ENCODE data around the gene RAD51AP2. TPM values are rescaled to one million over a fixed set of nuclear protein-coding genes. Genes with fewer than 3 reads are reported as not detected.

RAD51AP2 gene
- total RNA-seq, 2 donors from 2014 or later = 4.2 TPM; not detected in 1

GRCh38 chr2:17471979-17472378, 46.3 kb downstream of the RAD51AP2 start:
- Histone ChIP-seq H3K27ac (no peak overlapping the region), H3K36me3 (no peaks in the 10 kb centered on the region), H3K4me1 (replicated peaks) (no peaks in the 10 kb centered on the region), H3K4me3 (no peak overlapping the region), H3K27me3 (replicated peaks; ENCODE audit: insufficient read depth) (no peaks in the 10 kb centered on the region), H3K9me3 (no peaks in the 10 kb centered on the region)
- TF ChIP-seq POLR2A (IDR thresholded peaks at IDR 0.05) (no peak), CTCF (IDR thresholded peaks at IDR 0.05) (no peak), POLR2AphosphoS5 (IDR thresholded peaks at IDR 0.05) (no peak)
- intact Hi-C loops (cut with DNase I) = no loop called here
- no peak for DNase-seq (ENCODE audit: low spot score)

- H3K36me3 ChIP-seq = no peaks in the 10 kb centered on the region
- H3K9me3 ChIP-seq = no peaks in the 10 kb centered on the region
- intact Hi-C loops (cut with DNase I) = no loop called here
- H3K4me3 ChIP-seq = no peak overlapping the region
- TF ChIP-seq POLR2A (IDR thresholded peaks at IDR 0.05) = no peak
- TF ChIP-seq CTCF (IDR thresholded peaks at IDR 0.05) = no peak
- TF ChIP-seq POLR2AphosphoS5 (IDR thresholded peaks at IDR 0.05) = no peak
- no peaks in the 10 kb centered on the region for H3K4me1 ChIP-seq (replicated peaks)
- H3K27me3 ChIP-seq (replicated peaks; ENCODE audit: insufficient read depth) = no peaks in the 10 kb centered on the region
- 80% methylated on average over 6 of the region's 6 CpGs for WGBS
- no peak for DNase-seq (ENCODE audit: low spot score)
- no peak overlapping the region for H3K27ac ChIP-seq
These were observed 47.2 kb downstream of the RAD51AP2 start for GRCh38 chr2:17470855-17471641.

- H3K36me3 ChIP-seq = no peaks in the 10 kb centered on the region
- no peak for DNase-seq (ENCODE audit: low spot score)
- intact Hi-C loops (cut with DNase I) = no loop called here
- no peaks in the 10 kb centered on the region for H3K27me3 ChIP-seq (replicated peaks; ENCODE audit: insufficient read depth)
- TF ChIP-seq POLR2AphosphoS5 (IDR thresholded peaks at IDR 0.05) (no peak), CTCF (IDR thresholded peaks at IDR 0.05) (no peak), POLR2A (IDR thresholded peaks at IDR 0.05) (no peak)
- no peak overlapping the region for H3K4me3 ChIP-seq
- 89% methylated on average over 1 of the region's 1 CpG for WGBS
- H3K4me1 ChIP-seq (replicated peaks) = no peaks in the 10 kb centered on the region
- H3K27ac ChIP-seq = no peak overlapping the region
- H3K9me3 ChIP-seq = no peaks in the 10 kb centered on the region
These were observed 57.2 kb downstream of the RAD51AP2 start for GRCh38 chr2:17461087-17461475.

Other genes with a start within 250 kb of the RAD51AP2 start
- gene VSNL1, start 22.3 kb upstream of the RAD51AP2 start, total RNA-seq = 10 to 100 TPM in 1 of 2 donors, 1 to 10 TPM in 1; 4.4 to 11.7 TPM
- gene SMC6, start 235.4 kb upstream of the RAD51AP2 start, total RNA-seq = 10 to 100 TPM in 1 of 2 donors, 1 to 10 TPM in 1; 8.8 to 36.1 TPM
- gene GEN1, start 235.7 kb upstream of the RAD51AP2 start, total RNA-seq = 10 to 100 TPM in 1 of 2 donors, 1 to 10 TPM in 1; 5.0 to 15.3 TPM